Measurements from ENCODE around the gene CHMP1A. TPM values are rescaled to one million over a fixed set of nuclear protein-coding genes. Genes with fewer than 3 reads are reported as not detected.

CHMP1A gene
- total RNA-seq, 2 donors from 2014 or later, result 47.1 to 59.8 TPM

DNA sequence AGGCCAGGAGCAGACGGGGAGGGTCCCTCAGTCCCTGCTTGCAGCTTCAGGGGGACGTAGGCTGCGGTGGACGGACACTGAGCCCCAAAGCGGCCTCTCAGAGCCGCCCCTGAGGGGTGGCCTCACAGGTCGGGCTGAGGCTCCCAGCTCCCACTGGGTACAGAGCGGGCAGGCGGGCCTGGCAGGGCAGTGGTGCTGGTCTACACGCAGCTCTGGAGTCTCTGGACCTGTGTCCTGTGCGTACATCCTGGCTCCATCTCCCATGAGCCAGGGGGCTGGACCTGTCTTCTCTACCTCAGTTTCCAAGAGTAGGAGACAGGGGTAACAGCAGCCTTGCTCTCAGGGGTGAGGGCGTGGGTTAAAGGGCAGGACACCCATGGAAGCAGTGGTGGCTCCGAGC is 42.3 kb downstream of the CHMP1A start:
- no peak for DNase-seq (ENCODE audit: low spot score)
- intact Hi-C loops (cut with DNase I), result no loop called here

GRCh38 chr16:89613954-89614459 is 43.5 kb downstream of the CHMP1A start:
- intact Hi-C loops (cut with DNase I), result no loop called here
- DNase-seq (ENCODE audit: low spot score), result no peak

- intact Hi-C loops (cut with DNase I), result no loop called here
- DNase-seq (ENCODE audit: low spot score), result no peak
Measured at GRCh38 chr16:89613231-89613953, 44.1 kb downstream of the CHMP1A start, which contains the start of gene DPEP1. Gene DPEP1, plus strand, starts transcription at chr16:89613642. Its CDS starts 16,769 bp downstream, at chr16:89630411.

DNA sequence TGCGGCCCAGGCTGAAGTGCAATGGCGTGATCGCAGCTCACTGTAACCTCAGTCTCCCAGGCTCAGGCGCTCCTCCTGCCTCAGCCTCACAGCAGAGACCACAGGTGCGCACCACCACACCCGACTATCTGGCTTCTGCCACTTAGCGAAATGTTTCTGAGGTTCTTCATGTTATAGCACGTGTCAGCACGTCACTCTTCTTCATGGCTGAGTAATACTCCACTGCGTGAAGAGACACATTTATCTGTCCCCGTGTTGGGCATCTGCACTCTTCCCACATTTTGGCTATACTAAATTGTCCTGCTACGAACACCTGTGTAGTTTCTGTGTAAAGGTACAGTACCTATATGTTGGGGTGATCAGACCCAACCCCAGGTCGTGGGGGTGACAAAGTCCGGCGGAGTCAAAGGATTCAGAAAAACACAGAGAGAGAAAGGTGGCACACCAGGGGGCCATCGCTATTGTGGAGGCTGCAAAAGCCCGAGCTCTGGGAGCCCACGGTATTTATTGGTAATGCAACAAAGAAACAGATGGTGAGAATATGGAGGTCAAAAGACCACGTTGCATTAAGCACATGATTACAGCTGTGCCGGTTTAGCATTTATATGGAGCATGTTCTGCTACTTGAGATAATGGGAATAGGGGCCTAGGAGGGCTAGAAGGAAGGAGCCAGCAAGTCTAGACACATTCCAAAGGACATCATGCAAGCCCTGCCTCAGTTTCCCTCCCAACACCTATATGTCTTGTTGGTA is 44.9 kb downstream of the CHMP1A start:
- intact Hi-C loops (cut with DNase I), result no loop called here
- no peak for DNase-seq (ENCODE audit: low spot score)

DNA sequence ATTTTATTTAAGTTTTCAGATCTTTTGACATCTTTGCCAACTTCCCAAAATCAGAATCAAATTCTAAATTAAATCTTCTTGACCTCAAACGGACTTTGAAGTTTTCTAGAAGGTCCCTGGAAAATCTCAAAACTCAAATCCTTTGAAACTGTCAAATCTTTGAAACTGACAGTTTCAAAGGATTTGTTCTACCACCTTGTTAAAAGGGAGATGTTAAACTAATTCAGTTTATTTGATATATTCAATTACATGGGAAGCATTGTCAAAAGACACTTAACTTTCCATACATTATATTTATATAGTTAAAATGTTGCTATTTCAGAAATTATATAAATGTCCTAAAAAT is 47.4 kb downstream of the CHMP1A start:
- DNase-seq (ENCODE audit: low spot score), result no peak
- intact Hi-C loops (cut with DNase I), result no loop called here

DNA sequence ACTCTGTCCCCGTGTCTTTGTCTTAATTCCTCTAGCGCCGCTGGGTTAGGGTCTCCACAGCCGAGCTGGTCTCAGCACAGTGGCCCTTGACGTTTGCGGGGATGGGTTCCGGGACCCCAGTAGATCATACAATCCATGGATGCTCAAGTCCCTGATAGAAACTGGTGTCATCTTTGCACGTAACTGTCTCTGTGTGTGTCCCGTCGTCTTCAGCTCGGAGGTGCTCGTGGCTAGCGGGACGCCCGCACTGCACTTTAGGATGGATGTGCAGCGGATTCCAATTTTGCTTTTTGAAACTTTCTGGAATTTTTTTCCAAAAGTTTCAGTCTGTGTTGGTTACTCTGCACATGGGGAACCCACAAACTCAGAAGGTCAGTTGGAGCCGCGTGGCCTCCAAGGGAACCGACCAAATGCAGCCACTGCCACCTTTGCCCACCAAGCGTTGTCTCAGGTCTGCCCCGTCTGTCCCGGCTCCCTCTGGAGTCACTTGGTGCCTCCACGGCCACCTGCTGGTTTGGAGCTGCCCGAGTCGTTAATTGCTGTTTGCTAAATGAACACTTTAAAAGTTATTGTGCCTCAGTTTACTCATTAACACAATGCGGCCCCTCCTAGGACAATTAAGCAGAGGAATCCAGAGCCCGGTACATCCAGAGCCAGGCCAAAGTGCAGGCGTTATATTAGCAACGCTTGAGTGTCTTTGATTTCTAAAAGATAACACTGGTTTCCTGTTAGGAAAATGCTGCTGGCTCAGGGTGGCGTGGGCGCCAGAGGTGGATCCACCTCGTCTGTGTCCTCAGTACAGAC is 49.4 kb downstream of the CHMP1A start:
- intact Hi-C loops (cut with DNase I), result no loop called here
- DNase-seq (ENCODE audit: low spot score), result no peak

DNA sequence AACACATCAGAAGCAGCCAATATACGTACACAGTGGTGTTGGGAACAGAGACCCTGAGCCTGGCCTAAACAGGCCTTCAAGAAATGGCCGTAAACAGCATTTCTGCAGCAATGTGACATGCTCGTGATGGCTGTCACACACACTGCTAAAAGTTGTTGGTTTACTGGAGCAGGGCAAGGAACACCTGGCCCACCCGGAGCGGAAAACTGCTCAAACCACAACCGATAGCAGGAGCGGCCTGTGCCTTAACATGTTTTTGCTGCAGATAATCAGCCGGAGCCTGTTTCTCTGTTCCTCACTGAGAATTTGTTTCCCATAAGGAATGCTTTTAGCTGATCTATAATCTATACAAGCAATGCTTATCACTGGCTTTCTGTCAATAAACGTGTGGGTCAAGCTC is 50.1 kb downstream of the CHMP1A start:
- no peak for DNase-seq (ENCODE audit: low spot score)
- intact Hi-C loops (cut with DNase I), result no loop called here

DNA sequence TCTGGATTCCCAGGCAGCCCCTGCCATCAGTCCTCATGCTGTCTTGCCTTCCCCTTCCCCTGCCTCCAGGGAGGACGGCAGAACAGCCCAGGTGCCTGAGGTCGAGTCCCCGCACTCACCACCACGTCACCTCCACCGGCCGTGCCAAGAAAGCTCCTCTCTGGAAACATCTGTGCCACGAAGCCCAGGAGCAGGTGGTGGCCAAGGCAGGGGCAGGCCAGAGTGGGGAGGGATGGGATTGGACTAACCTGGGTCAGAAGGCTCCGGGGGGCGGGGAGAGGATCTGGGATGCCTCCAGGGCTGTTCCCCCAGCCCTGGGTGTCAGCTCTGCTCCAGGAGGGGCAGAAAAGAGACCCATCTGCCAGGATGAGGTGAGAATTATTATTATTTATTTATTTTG is 51.5 kb downstream of the CHMP1A start:
- intact Hi-C loops (cut with DNase I), result no loop called here
- DNase-seq (ENCODE audit: low spot score), result no peak

- intact Hi-C loops (cut with DNase I), result no loop called here
- DNase-seq (ENCODE audit: low spot score), result no peak
Measured at GRCh38 chr16:89605186-89605970, 52.1 kb downstream of the CHMP1A start.

DNA sequence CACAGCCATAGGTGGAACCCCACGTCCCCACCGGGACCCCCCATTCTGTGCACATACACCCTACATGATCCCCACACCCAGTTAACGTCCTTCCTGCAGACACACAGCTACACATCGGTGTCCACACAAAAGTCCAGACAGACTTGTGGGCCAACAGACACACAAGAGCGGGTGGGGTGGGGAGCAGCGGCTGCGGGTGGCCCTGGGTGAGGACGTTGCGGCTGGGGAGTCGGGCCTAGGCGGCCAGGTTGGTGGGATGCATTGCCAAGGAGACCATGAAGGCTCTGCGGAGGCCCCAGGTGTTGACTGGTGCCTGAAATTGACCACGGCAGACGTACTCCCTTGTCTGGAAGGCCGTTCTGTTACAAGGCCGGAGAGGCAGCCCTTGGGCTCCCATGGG is 52.7 kb downstream of the CHMP1A start:
- no peak for DNase-seq (ENCODE audit: low spot score)
- intact Hi-C loops (cut with DNase I), result no loop called here

GRCh38 chr16:89602952-89603590 is 54.4 kb downstream of the CHMP1A start:
- intact Hi-C loops (cut with DNase I), result no loop called here
- no peak for DNase-seq (ENCODE audit: low spot score)

DNA sequence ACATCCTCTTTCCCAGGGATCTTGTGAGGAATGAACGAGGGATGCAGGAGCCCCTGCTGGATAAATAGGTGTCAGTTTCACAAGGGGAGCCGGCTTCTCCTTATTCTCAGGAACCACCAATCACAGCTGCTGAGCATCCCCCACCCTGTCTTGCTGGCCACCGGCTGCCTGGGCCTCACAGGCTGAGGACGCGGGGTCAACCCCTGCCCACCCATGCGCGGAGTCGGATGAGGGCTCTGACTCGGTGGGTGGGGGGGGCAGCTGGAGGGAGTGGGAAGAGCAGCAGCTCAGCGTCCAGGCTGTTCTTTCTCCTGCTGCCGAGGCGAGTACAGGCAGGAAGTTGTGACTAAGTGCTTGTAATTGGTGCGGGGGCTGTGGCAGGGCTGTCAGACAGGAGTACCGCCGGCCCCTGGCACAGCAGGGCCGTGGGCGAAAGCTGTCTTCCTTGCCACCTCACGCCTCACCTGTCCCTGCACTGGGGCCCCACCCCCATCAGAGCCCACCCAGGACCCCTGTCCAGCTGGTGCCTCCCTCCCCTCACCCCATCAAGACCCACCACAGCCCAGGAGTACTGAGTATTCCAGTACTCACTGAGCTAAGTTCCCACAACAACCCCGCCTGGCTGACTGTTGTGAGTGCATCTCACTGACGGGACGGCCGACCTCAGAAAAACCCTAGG is 55.1 kb downstream of the CHMP1A start:
- intact Hi-C loops (cut with DNase I), result no loop called here
- DNase-seq (ENCODE audit: low spot score), result no peak

DNA sequence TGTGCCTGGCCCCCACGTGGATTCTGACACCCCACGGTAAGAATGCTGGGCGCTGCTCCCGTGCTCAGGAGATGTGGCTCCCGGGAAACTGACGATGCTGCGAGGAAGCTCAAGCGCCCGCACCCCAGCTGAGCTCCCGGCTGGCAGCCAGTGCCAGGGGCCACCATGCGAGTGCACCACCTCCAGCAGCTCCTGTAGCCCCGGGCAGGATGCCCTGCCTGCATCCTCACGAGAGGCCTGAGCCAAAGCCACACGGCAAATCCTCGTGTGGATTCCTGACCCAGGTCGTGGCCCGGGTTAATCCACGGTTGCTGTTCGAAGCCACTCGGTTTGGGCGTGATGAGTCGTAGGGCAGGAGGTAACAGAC is 55.6 kb downstream of the CHMP1A start:
- intact Hi-C loops (cut with DNase I), result loop anchor here in 1 of 2 donors (2.0 kb wide), 1 partner anchor 25 kb away; no protein-coding TSS in a partner anchor
- no peak for DNase-seq (ENCODE audit: low spot score)

GRCh38 chr16:89600956-89601355 is 56.6 kb downstream of the CHMP1A start:
- intact Hi-C loops (cut with DNase I), result loop anchor here in 1 of 2 donors (2.0 kb wide), 1 partner anchor 24 kb away; no protein-coding TSS in a partner anchor
- no peak for DNase-seq (ENCODE audit: low spot score)

GRCh38 chr16:89600427-89600826 is 57.1 kb downstream of the CHMP1A start:
- no peak for DNase-seq (ENCODE audit: low spot score)
- intact Hi-C loops (cut with DNase I), result loop anchor here in 1 of 2 donors (2.0 kb wide), 1 partner anchor 24 kb away; no protein-coding TSS in a partner anchor

- no peak for DNase-seq (ENCODE audit: low spot score)
- intact Hi-C loops (cut with DNase I), result loop anchor here in 1 of 2 donors (2.0 kb wide), 1 partner anchor 23 kb away; no protein-coding TSS in a partner anchor
Measured at GRCh38 chr16:89599902-89600301, 57.6 kb downstream of the CHMP1A start.

GRCh38 chr16:89599451-89599858 is 58.1 kb downstream of the CHMP1A start:
- DNase-seq (ENCODE audit: low spot score), result no peak
- intact Hi-C loops (cut with DNase I), result no loop called here

- DNase-seq (ENCODE audit: low spot score), result no peak
- intact Hi-C loops (cut with DNase I), result no loop called here
Measured at GRCh38 chr16:89598199-89598598, 59.3 kb downstream of the CHMP1A start.

Measured in posterior vena cava (tissue), 2 donors.